C4-2B (cell line): ENCODE results near the gene MSI1.

Source experiments
- CTCF ChIP-seq: fragments of 450-650 bp; conservative IDR thresholded peaks from 2 replicates; pipeline ENCODE4 v1.5.1; 2017; ENCODE audit warnings: mild to moderate bottlenecking
- ZFX ChIP-seq: fragments of 450-650 bp; IDR thresholded peaks from 2 replicates; pipeline ENCODE4 v1.6.1; 2017

- TF ChIP-seq CTCF (no peak), ZFX (no peak)
These were observed 45.2 kb downstream of the MSI1 start for GRCh38 chr12:120323772-120324171.
